Left hindlimb (tissue), 1 donor: ENCODE data around the gene ACAN.
A peak's percentile ranks its signal among the peaks of the same experiment; 100 is the strongest.

ENCODE experiments used
- DNase-seq: peaks from one replicate; pipeline ENCODE4 v3.0.0-alpha.2; 2018

Gene ACAN

GRCh38 chr15:88802250-88802990 is 816 bp upstream of the ACAN start:
- DNase-seq, result peak; percentile 37

GRCh38 chr15:88802991-88803240 is 320 bp upstream of the ACAN start:
- DNase-seq, result no peak

GRCh38 chr15:88803920-88804247 is 648 bp downstream of the ACAN start:
- DNase-seq, result peak; percentile 48

- DNase-seq, result peak; percentile 49
Measured at GRCh38 chr15:88804257-88804656, 1.0 kb downstream of the ACAN start.

GRCh38 chr15:88805031-88805780 is 2.0 kb downstream of the ACAN start:
- no peak for DNase-seq

- DNase-seq, result no peak
Measured at GRCh38 chr15:88810446-88810845, 7.2 kb downstream of the ACAN start.

- no peak for DNase-seq
Measured at GRCh38 chr15:88812133-88812532, 8.9 kb downstream of the ACAN start.

- no peak for DNase-seq
Measured at GRCh38 chr15:88813960-88814359, 10.7 kb downstream of the ACAN start.

- no peak for DNase-seq
Measured at GRCh38 chr15:88814393-88814792, 11.2 kb downstream of the ACAN start.

- no peak for DNase-seq
Measured at GRCh38 chr15:88818920-88819319, 15.7 kb downstream of the ACAN start.

GRCh38 chr15:88821993-88822392 is 18.8 kb downstream of the ACAN start:
- no peak for DNase-seq

- no peak for DNase-seq
Measured at GRCh38 chr15:88828791-88829190, 25.6 kb downstream of the ACAN start.

- no peak for DNase-seq
Measured at GRCh38 chr15:88830016-88830415, 26.8 kb downstream of the ACAN start.

- DNase-seq, result no peak
Measured at GRCh38 chr15:88832820-88833730, 29.8 kb downstream of the ACAN start.

- DNase-seq, result no peak
Measured at GRCh38 chr15:88833731-88834100, 30.5 kb downstream of the ACAN start.

GRCh38 chr15:88834211-88834812 is 31.1 kb downstream of the ACAN start:
- peak; percentile 74 for DNase-seq

- no peak for DNase-seq
Measured at GRCh38 chr15:88835119-88835518, 31.9 kb downstream of the ACAN start.

- no peak for DNase-seq
Measured at GRCh38 chr15:88835646-88836045, 32.4 kb downstream of the ACAN start.

GRCh38 chr15:88838667-88839066 is 35.4 kb downstream of the ACAN start:
- DNase-seq, result no peak

GRCh38 chr15:88839146-88839545 is 35.9 kb downstream of the ACAN start:
- DNase-seq, result no peak

GRCh38 chr15:88839961-88840360 is 36.7 kb downstream of the ACAN start:
- DNase-seq, result no peak

GRCh38 chr15:88841236-88841635 is 38.0 kb downstream of the ACAN start:
- no peak for DNase-seq

GRCh38 chr15:88842156-88842555 is 38.9 kb downstream of the ACAN start:
- DNase-seq, result no peak
